Central memory CD4-positive, alpha-beta T cell (primary cell): ENCODE results near the gene TAF10.

Experiments used
- DNase-seq: peaks from one replicate; pipeline ENCODE4 v3.0.0; 2022

The TAF10 gene

GRCh38 chr11:6640036-6640984 is 28.3 kb upstream of the TAF10 start:
- no peak for DNase-seq

- no peak for DNase-seq
Measured at GRCh38 chr11:6638429-6638828, 26.4 kb upstream of the TAF10 start.

GRCh38 chr11:6637871-6638270 is 25.9 kb upstream of the TAF10 start:
- DNase-seq = no peak

- DNase-seq = no peak
Measured at GRCh38 chr11:6636480-6636879, 24.5 kb upstream of the TAF10 start.

GRCh38 chr11:6635082-6635932 is 23.3 kb upstream of the TAF10 start:
- no peak for DNase-seq

- no peak for DNase-seq
Measured at GRCh38 chr11:6634534-6634933, 22.5 kb upstream of the TAF10 start.

- no peak for DNase-seq
Measured at GRCh38 chr11:6633422-6634408, 21.7 kb upstream of the TAF10 start.

GRCh38 chr11:6632116-6633073 is 20.4 kb upstream of the TAF10 start:
- no peak for DNase-seq

GRCh38 chr11:6631361-6631890 is 19.4 kb upstream of the TAF10 start:
- no peak for DNase-seq

GRCh38 chr11:6630632-6631291 is 18.7 kb upstream of the TAF10 start:
- no peak for DNase-seq

GRCh38 chr11:6629892-6630631 is 18.0 kb upstream of the TAF10 start:
- no peak for DNase-seq

GRCh38 chr11:6629573-6629891 is 17.5 kb upstream of the TAF10 start:
- no peak for DNase-seq

GRCh38 chr11:6628526-6628925 is 16.5 kb upstream of the TAF10 start:
- DNase-seq = no peak

GRCh38 chr11:6627762-6628241 is 15.8 kb upstream of the TAF10 start:
- peak; percentile 21 for DNase-seq

GRCh38 chr11:6626971-6627761 is 15.2 kb upstream of the TAF10 start:
- DNase-seq = no peak

GRCh38 chr11:6625832-6626420 is 13.9 kb upstream of the TAF10 start:
- DNase-seq = no peak

- DNase-seq = no peak
Measured at GRCh38 chr11:6625156-6625831, 13.3 kb upstream of the TAF10 start.
